T-helper 1 cell treated with Interleukin-12 subunit alpha and Interleukin-12 subunit beta and Interleukin-4 antibody, amounts not matched to agents 30 ng/mL and 1 ng/mL, for 36 hours (primary cell): ENCODE results near the gene LRRC3C. TPM values are rescaled to one million over a fixed set of nuclear protein-coding genes. Genes with fewer than 3 reads are reported as not detected.
"Not testable (repeated sequence)": the region's sequence is repeated elsewhere in the genome, so short reads cannot be mapped to it uniquely, and the experiment has no call there.

Source experiments
- intact Hi-C: fragments of 100-400 bp; cut with micrococcal nuclease; formaldehyde crosslinking; loops from one replicate; pipeline ENCODE4 v1.15.1; 2024
- total RNA-seq: library from RNA; stranded (reverse); gene quantifications from 2 replicates; pipeline ENCODE4 v1.2.3, GENCODE V29; 2022

LRRC3C gene
- total RNA-seq, 1 donor from 2014 or later = not detected

DNA sequence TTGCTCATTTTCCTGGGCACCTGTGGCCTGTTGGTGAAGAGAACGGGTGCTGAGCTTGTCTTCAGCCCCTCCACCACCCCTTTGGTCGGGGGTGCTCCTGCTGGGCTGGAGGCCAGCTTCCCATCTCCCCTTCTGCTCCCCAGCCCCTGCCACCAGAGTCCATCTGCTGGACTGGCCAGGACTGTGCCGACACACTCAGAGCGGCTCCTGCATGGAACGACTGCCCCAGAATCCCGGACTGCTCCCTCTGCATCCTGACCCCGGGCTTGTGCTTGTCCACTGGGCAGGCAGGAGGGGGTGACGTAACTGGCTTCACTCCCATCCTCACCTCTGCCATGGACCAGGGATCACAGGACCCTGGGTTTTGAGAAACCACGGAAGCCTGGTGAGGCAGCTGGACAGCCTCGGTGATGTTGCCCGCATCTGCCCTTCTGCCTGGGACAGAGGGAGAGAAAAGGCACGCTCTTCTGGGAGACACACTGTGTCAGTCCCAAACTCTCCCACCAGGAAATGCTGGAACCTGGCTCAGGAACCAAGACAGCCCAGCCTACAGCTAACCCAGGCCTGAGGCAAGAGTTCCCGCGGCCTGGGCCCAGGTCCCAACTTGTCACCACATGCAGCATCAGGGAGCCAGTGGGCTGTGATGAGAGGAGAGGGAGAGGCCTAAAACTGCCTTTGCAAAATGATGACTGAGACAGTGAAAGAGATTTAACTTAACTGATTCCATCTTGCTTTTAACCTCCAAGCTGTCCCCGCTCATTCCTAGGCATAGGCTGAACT is 19.2 kb downstream of the LRRC3C start:
- intact Hi-C loops = no loop called here

- intact Hi-C loops = not testable (repeated sequence)
Observed at GRCh38 chr17:39948489-39948828, 20.9 kb downstream of the LRRC3C start.

- intact Hi-C loops = no loop called here
Observed at GRCh38 chr17:39949028-39949427, 21.5 kb downstream of the LRRC3C start.

- intact Hi-C loops = no loop called here
Observed at GRCh38 chr17:39950871-39951348, 23.4 kb downstream of the LRRC3C start.

DNA sequence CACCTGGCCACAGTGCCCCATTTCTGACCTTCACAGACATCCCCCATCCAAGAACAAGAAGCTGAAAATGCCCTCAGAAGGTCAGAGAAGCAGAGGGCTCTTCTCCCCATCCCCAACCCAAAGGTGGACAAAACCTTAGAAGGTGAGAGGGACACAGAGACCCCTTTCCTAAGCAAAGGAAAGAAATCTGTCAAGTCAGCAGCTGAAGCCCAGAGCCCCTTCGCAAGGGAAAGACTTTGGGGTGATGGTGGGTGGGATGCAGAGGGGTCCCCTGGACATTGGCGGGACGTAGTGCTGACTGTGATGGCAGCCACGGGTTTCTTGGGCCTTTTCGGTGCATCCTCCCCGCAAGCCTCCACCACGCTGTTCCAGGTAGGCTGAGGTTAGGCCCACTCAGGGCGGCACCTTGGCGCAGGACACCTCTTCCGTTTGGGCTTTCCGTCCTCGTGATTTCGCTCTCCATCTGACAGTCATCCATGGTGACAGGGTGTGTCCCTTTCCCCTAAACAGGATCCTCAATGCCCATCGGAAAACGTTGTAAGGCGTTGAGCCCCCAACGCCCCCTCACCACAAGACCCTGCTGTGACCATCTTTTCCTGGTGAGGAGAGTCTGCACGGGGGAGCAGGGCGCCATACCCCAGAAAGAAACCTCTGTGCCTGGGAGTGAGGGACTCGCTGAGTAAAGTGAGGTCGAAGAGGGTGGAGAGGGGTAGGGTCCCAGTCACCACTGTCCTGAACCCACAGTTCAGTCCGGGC is 24.6 kb downstream of the LRRC3C start:
- intact Hi-C loops = loop anchor here (1.0 to 2.0 kb wide), 2 partner anchors 12 to 329 kb away; no protein-coding TSS in a partner anchor

DNA sequence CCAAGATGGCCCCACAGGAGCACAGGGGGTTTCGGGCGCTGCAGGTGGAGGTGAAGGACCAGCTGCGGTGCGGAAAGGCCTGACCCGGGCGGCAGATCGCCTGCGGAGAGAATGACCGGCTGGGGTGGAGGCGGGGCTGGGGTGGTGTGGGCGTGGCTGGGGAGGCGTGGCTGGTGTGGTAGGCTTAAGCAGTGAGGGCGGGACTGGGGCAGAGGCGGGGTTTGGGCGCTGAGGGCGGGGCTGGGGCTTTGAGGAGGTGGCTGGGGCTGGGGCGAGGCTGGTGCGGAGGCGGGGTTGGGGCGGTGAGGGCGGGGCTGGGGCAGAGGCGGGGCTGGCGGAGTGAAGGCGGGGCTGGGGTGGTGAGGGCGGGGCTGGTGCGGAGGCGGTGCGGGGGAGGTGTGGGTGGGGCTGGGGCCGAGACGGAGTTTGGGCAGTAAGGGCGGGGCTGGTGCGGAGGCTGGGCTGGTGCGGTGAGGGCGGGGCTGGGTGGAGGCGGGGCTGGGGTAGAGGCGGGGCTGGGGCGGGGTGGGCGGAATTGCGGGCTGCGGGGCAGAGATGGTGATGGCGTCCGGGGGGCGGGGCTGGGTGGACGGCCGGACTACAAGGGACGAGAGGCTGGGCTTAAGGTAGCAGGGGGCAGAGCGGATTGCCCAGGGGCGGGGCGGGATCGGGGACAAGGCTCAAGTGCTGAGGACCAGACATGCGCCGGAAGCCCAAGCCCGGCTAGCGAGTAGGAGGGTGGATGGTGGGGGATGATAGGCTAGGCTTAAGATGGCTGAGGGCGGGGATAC is 25.3 kb downstream of the LRRC3C start:
- intact Hi-C loops = loop anchor here (1.0 to 2.0 kb wide), 8 partner anchors 13 to 365 kb away; partner anchors contain the start of genes MIEN1, PSMD3 and STARD3

DNA sequence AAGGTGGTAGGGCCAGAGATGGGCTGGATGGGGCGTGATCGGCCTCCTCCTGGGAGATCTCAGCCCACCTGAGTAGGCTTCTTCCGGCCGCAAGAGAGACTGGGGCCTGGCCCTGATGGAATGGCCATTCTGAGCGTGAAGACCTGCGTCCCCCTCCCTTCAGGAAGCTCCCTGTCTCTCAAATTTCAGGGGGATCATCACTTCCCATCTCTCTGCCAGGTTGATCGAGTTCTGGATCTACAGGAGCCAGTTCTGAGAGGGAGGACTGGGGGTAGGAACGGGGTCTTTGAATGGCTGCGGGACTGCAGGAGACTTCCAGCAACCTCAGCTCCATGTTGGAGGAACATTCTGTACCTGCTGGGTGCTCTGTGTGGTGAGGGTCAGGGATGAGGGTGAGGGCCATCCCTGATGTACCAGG is 25.9 kb downstream of the LRRC3C start:
- intact Hi-C loops = loop anchor here (1.0 to 2.0 kb wide), 7 partner anchors 27 to 365 kb away; partner anchors contain the start of genes MIEN1, PSMD3 and STARD3

- intact Hi-C loops = no loop called here
Observed at GRCh38 chr17:39954876-39955275, 27.3 kb downstream of the LRRC3C start.

GRCh38 chr17:39955726-39956225 is 28.2 kb downstream of the LRRC3C start:
- intact Hi-C loops = no loop called here

DNA sequence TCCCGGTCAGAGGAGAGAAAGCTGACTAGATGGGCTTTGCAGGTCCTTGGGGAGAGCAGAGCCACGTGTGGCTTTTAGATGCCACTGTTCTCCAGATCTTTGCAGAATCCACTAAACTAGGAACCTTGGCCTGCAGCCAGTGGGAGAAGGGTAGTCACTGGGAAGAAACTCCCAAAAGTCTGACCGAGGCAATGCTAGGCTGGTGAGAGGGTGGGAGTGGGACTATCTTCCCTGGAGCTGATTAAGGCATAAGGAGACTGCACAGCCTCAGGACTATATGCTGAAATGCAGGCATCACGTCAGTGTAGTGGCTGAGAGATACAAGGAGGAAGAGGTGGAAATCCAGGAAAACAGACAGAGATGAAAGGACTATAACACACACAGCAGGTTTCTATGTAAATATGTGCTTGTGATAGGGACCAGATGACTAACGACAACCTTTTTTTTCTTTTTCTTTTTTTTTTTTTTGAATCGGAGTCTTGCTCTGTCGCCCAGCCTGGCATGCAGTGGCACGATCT is 33.1 kb downstream of the LRRC3C start:
- intact Hi-C loops = no loop called here

GRCh38 chr17:39962642-39963220 is 35.2 kb downstream of the LRRC3C start, which contains the start of gene GSDMA:
TSS of gene GSDMA (plus strand) at chr17:39963004. CDS start at chr17:39965688, 2,684 bp downstream.
- intact Hi-C loops = no loop called here

- intact Hi-C loops = no loop called here
Observed at GRCh38 chr17:39963829-39964228, 36.3 kb downstream of the LRRC3C start.

DNA sequence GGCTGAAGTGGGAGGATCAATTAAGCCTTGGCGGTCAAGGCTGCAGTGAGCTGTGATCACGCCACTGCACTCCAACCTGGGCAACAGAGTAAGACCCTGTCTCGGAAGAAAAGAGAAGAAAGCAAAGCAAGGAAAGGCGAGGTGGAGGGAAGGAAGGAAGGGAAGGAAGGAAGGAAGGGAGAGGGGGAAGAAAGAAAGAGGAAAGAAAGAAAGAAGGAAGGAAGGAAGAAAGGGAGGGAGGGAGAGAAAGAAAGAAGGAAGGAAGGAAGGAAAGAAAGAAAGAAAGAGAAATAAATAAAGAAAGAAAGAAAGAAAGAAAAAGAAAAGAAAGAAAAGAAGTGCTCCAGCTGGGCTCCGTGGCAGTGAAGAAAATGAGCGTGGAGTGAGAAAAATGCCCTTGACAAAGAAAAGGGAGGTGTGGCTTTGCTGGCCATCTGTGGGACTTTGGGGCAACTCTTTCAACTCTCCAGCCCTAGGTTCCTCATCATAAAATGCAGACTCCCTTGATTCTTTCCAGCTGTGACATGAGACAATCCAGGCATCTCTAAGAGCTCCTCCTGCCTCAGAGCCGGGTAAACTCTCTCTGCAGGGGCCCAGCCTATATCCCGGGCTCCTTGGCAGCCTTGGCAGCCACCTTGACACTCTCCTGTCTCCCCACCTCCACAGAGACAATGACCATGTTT is 37.6 kb downstream of the LRRC3C start:
- intact Hi-C loops = no loop called here

DNA sequence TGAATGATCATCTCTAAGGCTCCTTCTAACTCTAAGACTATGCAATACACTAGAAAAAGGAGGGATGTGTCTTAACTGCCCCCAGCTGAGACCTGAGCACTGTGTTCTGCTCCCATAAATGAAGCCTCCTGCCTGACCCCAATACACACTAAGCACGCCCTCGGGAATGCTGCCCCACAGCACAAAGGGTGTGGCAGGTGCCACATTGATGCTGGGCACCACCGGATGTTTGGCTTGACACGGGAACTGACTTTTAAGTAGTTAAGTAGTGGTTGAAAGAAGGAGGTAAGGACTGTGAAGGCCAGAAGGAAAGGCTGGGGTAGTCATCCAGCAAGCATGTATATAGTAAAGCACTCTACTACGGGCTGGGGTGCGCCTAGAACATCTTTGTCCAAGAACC is 39.2 kb downstream of the LRRC3C start:
- intact Hi-C loops = no loop called here

GRCh38 chr17:39968761-39969160 is 41.2 kb downstream of the LRRC3C start:
- intact Hi-C loops = no loop called here

GRCh38 chr17:39969375-39969774 is 41.8 kb downstream of the LRRC3C start:
- intact Hi-C loops = no loop called here

DNA sequence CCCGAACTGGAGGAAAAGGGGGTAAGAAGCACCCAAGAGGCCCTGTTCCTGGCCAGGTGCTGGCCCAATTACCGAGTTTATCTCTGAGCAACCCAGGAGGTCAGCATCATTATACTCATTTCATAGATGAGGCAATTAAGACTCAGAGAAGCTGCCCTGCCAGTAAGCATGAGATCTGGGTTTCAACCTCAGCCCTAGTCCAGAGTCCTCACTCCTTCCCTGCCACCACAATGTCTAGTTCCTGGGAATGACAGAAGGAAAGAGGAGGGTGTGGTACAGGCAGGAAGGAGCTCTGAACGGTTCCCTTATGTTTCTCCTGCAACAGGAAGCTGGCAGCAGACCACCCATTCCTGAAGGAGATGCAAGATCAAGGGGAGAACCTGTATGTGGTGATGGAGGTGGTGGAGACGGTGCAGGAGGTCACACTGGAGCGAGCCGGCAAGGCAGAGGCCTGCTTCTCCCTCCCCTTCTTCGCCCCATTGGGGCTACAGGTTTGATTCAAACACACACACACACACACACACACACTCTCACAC is 42.7 kb downstream of the LRRC3C start:
- intact Hi-C loops = no loop called here

- intact Hi-C loops = no loop called here
Observed at GRCh38 chr17:39971076-39971603, 43.6 kb downstream of the LRRC3C start.

DNA sequence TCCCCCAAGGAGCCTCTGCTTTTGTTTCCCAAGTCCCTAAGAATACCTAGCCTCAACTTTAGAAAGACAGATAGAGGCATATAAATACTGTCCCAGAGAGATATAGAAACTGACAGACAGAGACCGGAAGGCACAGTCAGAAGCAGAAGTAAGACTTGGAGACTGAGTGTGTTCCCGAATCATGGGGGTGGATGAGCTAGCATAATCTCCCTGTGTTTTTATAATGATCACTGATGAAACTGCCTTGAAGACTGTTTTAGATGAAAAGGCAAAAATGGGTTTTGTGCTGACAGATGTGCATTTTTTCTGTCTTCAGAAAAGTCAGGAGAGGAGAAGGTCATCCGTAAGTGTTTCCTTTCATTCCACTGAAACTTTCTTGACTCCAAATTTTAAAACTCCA is 44.7 kb downstream of the LRRC3C start:
- intact Hi-C loops = no loop called here
